ENCODE measurements around the gene AMOT.

DNA sequence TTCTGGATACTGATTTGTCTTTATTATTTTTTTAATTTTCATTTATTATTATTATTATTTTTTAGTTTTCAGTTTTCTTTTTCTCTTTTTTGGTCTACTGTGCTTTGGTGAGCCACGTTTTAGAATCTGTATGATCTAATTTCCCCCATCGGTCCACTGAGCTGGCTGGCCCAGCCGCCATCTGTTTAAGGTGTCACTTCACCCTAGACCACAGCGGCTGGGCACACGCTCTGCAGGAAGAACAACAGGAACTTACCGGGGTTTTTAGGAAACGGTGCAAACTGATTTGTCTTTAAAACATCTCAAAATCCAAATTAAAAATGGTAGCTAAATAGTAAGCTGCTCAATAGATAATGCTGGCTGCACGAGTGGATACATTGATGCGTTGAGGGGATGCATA lies 48.8 kb upstream of the AMOT start:
- TF ChIP-seq TAF1 (IDR thresholded peaks at IDR 0.05; ENCODE audit: borderline replicate concordance, insufficient read depth, low read length) (no peak), POLR2AphosphoS5 (IDR thresholded peaks at IDR 0.05; ENCODE audit: low read depth, low read length) (no peak), SIN3A (IDR thresholded peaks at IDR 0.05; ENCODE audit: borderline replicate concordance, insufficient read depth, low read length) (no peak), FOXP2 (optimal IDR thresholded peaks at IDR 0.05; ENCODE audit: borderline replicate concordance, extremely low read depth, extremely low read length, insufficient read depth) (no peak)
- TF ChIP-seq, protein P1, sequence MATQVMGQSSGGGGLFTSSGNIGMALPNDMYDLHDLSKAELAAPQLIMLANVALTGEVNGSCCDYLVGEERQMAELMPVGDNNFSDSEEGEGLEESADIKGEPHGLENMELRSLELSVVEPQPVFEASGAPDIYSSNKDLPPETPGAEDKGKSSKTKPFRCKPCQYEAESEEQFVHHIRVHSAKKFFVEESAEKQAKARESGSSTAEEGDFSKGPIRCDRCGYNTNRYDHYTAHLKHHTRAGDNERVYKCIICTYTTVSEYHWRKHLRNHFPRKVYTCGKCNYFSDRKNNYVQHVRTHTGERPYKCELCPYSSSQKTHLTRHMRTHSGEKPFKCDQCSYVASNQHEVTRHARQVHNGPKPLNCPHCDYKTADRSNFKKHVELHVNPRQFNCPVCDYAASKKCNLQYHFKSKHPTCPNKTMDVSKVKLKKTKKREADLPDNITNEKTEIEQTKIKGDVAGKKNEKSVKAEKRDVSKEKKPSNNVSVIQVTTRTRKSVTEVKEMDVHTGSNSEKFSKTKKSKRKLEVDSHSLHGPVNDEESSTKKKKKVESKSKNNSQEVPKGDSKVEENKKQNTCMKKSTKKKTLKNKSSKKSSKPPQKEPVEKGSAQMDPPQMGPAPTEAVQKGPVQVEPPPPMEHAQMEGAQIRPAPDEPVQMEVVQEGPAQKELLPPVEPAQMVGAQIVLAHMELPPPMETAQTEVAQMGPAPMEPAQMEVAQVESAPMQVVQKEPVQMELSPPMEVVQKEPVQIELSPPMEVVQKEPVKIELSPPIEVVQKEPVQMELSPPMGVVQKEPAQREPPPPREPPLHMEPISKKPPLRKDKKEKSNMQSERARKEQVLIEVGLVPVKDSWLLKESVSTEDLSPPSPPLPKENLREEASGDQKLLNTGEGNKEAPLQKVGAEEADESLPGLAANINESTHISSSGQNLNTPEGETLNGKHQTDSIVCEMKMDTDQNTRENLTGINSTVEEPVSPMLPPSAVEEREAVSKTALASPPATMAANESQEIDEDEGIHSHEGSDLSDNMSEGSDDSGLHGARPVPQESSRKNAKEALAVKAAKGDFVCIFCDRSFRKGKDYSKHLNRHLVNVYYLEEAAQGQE (IDR thresholded peaks at IDR 0.05; ENCODE audit: insufficient read depth in 1 of 2, low read depth in 2 of 2, low read length in 2 of 2) = no peak

Measured in PFSK-1 (cell line).